GM11168 (cell line): ENCODE data around the gene CAST.
"Not testable (repeated sequence)": the region's sequence is repeated elsewhere in the genome, so short reads cannot be mapped to it uniquely, and the experiment has no call there.

Experiments used
- in situ Hi-C: fragments of 300-500 bp; cut with MboI; formaldehyde crosslinking; loops from one replicate; pipeline ENCODE4 v1.12.0; 2022; ENCODE audit warnings: low sequenced_read_pairs; ENCODE audit not compliant: unreplicated experiment

CAST gene, protein sequence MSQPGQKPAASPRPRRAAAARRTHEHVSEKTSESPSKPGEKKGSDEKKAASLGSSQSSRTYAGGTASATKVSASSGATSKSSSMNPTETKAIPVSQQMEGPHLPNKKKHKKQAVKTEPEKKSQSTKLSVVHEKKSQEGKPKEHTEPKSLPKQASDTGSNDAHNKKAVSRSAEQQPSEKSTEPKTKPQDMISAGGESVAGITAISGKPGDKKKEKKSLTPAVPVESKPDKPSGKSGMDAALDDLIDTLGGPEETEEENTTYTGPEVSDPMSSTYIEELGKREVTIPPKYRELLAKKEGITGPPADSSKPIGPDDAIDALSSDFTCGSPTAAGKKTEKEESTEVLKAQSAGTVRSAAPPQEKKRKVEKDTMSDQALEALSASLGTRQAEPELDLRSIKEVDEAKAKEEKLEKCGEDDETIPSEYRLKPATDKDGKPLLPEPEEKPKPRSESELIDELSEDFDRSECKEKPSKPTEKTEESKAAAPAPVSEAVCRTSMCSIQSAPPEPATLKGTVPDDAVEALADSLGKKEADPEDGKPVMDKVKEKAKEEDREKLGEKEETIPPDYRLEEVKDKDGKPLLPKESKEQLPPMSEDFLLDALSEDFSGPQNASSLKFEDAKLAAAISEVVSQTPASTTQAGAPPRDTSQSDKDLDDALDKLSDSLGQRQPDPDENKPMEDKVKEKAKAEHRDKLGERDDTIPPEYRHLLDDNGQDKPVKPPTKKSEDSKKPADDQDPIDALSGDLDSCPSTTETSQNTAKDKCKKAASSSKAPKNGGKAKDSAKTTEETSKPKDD

DNA sequence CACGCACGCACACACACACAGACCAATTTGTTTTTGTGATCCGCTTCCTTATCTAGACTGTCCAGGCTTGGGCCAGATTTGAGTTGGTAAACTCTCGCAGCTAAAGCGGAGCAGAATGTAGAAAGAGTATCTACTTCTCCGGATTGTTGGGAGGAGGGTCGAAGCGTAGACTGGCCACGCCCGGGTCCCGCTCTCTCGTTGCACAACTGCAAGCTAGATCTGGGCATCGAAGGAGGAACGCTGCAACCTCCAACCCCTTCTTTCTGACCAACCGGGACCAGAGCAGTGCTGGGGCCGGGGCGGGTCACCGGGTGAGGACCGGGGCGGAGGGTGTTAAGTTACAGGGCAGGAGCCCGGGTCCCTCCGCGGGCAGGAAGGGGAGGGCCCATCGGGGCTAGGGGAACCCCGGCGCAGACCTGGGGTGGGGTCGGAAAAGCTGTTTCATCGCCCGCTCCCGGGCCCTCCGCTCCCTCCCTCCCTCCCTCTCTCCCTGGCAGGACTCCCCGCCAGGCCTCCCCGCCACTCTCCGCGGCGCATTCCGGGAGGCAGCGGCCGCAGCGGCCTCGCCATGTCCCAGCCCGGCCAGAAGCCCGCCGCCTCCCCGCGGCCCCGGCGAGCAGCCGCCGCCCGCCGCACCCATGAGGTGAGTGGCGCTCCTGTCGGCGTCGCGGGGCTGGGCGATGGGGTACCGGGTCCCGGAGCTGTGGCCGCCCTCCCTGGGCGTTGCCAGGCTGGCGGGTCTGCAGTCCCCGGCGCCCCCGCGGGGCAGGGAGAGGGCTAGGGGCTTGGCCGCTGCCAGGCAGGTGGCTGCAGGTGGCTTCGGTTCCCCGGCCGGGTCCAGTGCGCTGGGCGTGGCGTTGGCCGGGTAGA is at the start of gene CAST:
Gene CAST, plus strand, starts transcription at position 522 of the 870 bp plus-strand sequence. Its CDS starts 47 bp downstream, at position 569.
- in situ Hi-C loops, result no loop called here

DNA sequence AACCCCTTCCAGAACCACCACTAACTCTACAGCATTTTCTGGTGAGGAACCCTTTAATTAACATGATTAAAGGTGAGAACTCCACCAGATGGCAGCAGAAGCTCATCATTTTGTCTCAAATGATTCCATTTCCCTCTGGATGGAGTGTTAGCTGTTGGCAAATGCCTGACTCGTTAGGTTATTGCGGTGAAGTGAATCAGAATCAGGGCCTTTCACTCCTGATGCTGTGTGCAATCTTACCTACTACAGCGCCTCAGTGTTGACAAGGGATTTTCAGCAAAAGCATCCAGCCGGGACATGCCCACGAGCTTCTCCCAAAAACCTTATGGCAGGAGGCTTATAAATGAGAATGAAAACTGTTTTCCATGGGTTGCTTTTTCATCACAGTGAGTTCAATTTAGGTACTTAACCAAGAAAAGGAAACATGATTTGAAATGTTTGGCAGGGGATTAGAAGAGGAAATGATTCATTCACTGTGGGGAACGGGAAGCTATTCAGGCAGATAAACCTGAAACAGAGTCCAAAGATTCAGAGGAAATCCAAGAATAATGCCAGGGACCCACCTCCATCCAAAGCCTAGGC is 48.0 kb upstream of the CAST start:
- in situ Hi-C loops, result no loop called here

DNA sequence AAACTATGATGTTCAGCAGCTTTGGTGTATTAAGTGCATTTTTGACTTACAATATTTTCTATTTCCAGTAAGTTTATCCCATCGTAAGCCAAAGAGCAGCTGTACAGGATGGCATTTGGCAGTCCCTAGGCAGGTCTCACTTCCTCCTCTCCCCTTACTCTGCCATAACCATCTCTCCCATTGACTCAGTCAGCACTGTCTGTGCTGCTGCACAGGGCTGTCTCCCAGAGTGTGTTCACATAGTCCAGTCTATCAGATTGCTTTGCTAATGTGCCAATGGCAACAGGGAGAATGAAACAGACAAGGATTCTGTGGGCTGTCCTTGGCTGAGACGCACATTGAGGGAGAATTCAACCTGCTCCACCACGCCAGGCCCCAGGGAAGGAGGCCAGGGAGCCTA is 47.0 kb upstream of the CAST start:
- in situ Hi-C loops, result no loop called here

DNA sequence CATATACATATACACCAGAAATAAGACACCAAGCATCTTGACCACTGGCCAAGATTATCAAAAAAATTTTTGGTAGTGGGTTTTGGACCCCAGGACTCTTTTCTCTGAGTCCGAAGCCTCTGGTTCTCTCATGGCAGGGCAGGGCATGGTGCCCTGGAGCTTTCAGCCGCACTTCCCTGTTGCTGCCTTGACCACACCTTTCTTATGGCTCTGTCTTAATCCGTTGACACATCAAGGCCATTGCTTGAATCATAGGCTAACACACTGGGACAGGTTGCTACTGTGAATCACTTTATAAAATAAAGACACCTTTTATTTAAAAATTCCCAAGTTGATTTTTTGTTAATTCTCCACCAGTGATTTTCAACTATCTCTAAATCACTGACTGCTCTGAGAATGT is 45.4 kb upstream of the CAST start:
- in situ Hi-C loops, result no loop called here

DNA sequence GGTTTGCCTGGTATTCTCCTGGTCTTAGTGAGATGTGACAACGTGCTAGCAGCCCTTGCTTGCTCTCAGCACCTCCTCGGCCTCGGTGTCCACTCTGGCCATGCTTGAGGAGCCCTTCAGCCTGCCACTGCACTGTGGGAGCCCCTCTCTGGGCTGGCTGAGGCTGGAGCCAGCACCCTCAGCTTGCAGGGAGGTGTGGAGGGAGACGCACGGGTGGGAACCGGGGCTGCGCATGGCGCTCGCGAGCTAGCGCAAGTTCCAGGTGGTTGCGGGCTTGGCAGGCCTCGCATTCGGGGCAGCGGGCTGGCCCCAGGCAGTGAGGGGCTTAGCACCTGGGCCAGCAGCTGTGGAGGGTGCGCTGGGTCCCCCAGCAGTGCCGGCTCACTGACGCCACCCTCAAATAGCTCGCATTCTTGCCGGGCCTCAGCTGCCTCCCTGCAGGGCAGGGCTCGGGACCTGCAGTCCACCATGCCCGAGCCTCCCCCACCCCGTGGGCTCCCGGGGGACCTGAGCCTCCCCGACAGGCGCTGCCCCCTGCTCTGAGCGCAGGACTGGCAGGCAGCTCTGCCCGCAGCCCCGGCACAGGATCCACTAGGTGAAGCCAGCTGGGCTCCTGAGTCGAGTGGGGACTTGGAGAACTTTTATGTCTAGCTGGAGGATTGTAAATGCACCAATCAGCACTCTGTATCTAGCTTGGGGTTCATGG is 43.7 kb upstream of the CAST start:
- in situ Hi-C loops, result not testable (repeated sequence)

DNA sequence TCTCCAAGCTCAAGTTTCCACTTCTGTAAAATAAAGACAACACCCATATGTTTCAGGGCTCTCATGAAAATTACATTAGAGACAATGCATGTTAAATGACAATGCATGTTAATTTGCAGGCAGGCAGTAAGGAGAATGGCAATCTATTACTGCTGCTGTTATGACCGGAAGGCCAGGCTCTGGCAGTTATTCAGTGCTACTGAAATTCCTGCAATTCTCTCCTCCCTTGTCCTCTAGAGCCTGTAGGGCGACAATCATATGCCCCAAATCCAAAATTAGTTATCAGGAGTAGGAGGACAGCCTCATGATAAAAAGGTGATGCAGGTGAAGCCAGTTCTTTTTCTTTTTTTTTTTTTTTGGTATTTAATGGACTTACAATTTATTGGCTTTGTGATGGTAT is 42.2 kb upstream of the CAST start:
- in situ Hi-C loops, result loop anchor here (10.0 kb wide), 1 partner anchor 65 kb away; no protein-coding TSS in a partner anchor

DNA sequence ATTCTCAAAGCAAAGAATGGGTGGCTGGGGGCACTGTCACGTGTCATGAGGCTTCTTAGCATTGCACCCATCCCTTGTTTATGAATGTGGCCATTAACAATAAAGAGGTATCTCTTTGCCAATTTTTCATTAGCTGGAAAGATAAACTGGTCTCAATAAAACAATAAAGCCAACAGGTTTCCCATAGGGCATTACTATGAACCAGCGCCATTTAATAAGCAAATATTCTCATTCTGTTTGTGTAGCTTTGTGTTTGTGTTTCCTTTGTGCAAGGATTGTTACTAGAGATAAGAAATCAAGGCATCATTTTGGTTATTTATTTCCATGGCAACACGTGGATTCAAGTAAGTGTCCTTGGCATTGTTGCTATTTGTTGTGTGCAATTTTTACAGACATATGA is 37.6 kb upstream of the CAST start:
- in situ Hi-C loops, result loop anchor here (10.0 kb wide), 1 partner anchor 60 kb away; no protein-coding TSS in a partner anchor

DNA sequence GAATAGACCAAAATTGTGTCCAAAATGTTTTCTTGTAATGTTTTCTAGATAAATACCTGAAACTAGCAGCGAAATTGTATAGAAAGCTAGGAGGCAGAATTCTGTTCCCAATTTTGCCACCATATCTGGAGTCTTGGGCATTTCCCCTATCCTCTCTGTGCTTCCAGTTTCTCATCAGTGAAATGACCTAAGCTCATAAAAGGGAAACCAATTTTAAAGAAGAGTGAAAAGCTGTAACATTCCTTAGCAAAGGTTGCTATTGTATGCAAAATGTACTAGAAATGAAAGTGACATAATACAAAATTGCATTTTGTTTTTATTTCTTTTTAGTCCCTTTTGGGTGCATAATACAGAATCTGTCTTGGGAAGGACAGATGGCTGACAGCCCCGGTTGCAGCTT is 36.8 kb upstream of the CAST start:
- in situ Hi-C loops, result loop anchor here (10.0 kb wide), 1 partner anchor 59 kb away; no protein-coding TSS in a partner anchor

DNA sequence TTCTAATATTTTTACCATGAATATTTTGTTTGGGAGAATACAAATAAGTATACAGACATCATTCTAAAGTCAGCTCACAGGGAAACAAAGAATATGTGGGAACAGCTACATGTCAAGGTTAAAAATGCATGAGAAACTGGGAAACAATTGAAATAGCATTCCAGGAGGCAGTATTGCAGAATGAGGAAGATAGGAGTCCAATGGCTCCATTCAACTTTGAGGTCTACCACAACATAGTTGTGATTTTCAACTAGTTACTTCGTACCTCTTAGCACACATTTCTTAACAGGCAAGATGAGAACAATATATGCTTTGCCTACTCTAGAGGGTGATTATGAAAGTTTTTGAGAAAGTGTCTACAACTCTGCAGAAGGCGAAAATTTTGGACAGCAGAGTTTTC is 35.2 kb upstream of the CAST start:
- in situ Hi-C loops, result loop anchor here (10.0 kb wide), 1 partner anchor 58 kb away; no protein-coding TSS in a partner anchor

DNA sequence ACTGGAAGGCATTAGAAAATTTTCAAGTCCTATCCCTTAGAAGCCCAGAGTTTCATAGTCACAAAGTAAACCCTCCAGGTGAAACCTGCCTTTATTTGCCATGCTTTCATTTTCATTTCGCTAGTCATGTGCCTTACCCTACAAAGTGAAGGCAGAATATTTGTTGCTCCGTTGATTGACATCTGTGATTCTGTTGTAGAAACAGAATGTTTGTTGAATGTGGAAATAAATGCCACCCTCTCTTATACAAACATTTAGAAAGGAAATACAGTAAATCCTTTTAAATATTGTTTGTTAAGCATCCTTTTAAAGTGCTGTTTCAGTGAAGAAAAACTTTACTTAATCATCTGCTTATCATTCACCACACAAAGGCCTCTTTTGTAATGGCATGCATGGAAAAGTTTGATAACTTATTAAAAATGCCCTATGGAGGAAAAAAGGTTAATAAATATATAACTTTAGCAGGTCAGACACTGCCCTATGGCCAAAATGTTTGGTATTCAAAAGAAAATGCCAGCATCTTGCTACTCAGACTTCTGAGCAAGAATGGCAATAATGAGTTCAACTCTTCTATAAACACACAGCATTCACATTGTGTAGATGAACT is 34.3 kb upstream of the CAST start:
- in situ Hi-C loops, result loop anchor here (10.0 kb wide), 1 partner anchor 57 kb away; no protein-coding TSS in a partner anchor

DNA sequence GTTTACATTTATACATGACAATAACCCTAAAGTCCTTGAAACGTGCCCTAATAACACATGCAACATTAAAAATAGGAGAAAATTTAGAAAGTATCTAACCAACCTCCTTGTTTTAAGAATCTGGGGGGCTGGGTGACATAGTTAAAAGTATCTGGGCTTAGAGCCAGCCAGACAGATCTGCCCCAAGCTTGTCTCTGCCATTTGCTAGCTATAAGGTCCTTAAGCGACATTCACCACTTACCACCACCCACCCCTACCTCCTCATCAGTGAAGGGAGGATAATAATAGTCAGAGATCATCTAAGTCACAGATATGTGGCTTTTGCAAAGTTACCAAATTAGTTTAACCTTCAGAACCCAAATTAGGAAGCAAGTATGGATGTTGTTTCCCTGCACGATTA is 33.8 kb upstream of the CAST start:
- in situ Hi-C loops, result loop anchor here (10.0 kb wide), 1 partner anchor 56 kb away; no protein-coding TSS in a partner anchor

DNA sequence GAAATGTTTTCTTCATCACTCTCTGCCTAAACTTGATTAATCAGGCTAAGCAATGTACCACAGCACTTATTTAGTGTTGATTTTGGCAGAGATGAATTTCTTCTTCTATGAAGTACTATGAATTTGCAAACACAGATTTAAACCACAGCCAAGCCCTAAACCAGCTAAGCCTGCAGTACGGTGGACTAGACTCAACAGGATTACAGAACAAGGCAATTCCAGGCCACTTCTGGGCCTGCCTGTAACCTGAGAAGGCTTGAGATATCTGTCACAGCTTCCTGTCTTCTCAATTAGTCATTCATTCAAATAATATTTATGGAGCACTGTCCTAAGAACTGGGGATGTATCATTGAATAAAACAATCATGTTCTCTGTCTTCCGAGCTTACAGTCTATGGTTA is 32.4 kb upstream of the CAST start:
- in situ Hi-C loops, result loop anchor here (10.0 kb wide), 1 partner anchor 55 kb away; no protein-coding TSS in a partner anchor

DNA sequence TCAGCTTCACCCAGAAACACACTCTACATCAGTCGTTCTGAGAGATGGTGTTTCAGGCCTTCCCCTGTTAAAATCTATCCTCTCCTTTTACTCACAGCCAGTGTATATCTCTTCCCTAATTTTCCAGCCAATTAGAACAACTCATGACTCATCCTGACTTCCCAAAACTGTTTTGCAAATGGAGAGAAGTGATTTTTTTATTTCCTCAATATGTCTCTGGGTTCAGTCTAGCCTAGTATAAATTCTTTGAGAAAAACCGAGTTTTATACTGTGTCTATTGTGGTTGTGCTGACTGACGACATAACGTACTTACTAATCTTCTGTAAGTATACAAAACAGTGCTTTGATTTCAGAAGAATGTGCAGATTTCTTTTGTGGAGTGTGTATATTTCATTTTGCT is 28.4 kb upstream of the CAST start:
- in situ Hi-C loops, result no loop called here

DNA sequence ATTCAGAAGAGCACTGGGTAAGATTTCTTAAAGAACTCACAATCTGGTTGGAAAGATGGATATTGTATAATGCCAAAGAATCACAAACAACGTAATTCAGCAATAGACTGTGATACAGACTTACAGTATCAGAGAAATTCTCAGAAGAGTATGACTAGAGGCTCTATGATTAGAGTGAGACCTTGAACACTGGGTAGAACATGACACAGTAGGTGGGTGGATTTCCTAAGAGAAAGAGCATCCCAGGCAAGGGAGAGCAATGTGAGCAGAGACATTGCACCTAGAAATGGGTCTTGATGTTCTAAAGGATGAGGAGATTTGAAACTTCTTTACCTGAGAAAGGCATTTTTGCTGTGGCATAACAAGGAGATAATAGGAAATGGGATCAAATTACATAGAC is 27.3 kb upstream of the CAST start:
- in situ Hi-C loops, result no loop called here

DNA sequence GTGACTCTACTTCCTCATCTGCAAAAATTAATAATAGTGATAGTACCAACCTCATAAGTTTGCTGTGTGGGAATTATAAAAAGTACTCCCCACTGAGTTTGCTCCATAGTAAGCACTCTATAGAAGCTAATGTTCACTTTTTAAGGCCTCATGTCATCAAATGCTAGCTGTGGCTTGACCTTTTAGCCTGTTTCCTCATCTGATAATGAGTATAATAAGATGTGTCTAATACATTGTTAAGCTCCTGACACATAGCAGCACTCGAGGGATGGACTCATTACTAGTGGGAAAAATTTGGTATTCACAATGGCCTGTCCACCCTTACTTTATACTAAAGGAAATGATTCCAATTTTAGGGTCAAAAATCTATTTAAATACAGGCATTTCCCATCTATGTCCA is 26.1 kb upstream of the CAST start:
- in situ Hi-C loops, result no loop called here

DNA sequence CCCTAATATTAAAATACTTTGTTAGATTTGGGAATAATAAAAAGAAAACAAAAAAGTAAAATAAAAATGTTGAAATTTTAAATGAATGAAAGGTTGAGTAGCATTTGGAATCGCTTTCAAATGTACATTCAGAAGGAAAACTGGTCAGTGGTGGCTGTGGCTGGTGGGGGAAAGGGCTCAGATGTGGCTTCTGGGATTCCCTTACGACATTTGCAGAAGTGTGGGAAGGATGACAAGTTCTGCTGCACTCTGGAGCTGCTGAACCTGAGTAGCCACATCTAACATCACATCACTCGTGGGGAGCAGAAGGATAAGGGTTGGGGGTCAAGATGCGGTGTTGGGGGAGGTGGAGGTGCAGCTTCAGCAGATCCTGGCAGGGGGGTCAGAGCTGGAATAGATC is 25.6 kb upstream of the CAST start:
- in situ Hi-C loops, result no loop called here

DNA sequence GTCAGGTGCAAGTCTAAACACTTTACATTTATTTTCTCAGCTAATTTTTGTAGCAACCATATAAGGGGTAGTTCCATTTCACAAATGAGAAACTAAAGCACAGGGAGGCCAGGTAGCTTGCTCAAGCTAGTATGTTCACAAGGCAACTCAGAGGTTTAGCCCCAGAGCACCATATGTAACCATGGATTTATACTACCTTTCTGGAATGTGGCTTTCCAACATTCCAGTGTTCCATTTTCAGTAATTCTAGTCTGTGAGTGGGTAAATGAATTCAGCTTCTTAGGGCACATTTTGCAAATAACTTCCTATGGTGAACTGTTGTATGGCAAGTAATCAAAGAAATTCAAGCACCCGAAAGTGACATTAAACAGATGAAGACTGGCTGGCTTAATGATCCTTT is 25.0 kb upstream of the CAST start:
- in situ Hi-C loops, result no loop called here

DNA sequence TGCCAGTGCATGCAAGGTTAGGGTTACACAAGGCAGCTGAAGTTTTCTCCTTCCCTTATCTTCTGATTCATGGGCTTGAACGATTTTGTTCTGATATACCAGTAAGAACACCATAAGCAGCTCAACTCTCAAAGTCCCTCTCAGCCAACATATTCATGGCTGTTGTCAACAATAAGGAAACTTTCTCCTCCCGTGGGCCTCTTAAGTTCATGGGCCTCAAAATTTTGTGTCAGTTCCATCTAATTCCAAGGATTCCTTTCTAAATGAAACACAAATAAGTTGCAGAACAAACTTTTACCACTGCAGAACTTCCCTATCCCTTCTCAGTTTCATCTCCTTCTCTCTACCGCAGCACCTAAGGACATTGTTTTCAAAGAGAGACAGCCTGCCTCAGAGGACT is 23.6 kb upstream of the CAST start:
- in situ Hi-C loops, result no loop called here

DNA sequence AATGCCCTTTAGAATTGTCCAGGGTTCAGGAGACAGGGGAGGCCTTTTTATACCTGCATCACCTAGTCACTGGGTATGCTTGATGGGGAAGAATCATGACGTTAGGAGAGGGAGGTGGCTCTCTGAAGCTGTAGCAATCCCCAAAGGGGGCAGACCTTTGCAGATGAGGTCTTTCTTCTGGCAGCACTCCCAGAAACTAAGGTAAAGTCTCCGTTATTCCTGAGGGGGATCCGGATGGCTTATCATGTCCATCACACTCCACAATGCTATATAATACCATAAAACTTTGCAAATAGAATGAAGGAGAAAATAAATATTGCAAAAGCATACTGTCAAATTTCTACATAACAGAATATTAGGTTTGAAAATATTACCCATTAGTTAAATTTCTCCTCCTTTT is 21.5 kb upstream of the CAST start:
- in situ Hi-C loops, result no loop called here
